Activated naive CD8-positive, alpha-beta T cell treated with anti-CD3 and anti-CD28 coated beads, Interleukin-2, amount 10 ng/mL, durations not matched to agents 7 days and 5 days (primary cell): ENCODE data around the gene CPNE4. TPM values are rescaled to one million over a fixed set of nuclear protein-coding genes. Genes with fewer than 3 reads are reported as not detected.

Experiments
- ATAC-seq: fragments of 150-1000 bp; cut with Tn5 transposase; one replicate; pipeline ENCODE4 v1.10.0; 2021; ENCODE audit warnings: low read depth, moderate library complexity
- POLR2A ChIA-PET: fragments of 350-600 bp; sonication (Branson Sonifier 250); formaldehyde crosslinking; loops from one replicate; lab custom pipeline; 2021; ENCODE audit warnings: antibody characterized with exemption; lab: Charles Lee
- DNase-seq: peaks from one replicate; pipeline ENCODE4 v3.0.0; 2021
- H3K27ac Mint-ChIP-seq: one replicate; pipeline ENCODE4 v1.8.0; 2022; ENCODE audit warnings: mild to moderate bottlenecking, mixed read lengths
- H3K27me3 Mint-ChIP-seq: one replicate; pipeline ENCODE4 v1.8.0; 2022; ENCODE audit warnings: mild to moderate bottlenecking, moderate library complexity, mixed read lengths
- H3K36me3 Mint-ChIP-seq: one replicate; pipeline ENCODE4 v1.8.0; 2021; ENCODE audit warnings: mild to moderate bottlenecking, mixed read lengths
- H3K4me1 Mint-ChIP-seq: one replicate; pipeline ENCODE4 v1.8.0; 2021; ENCODE audit warnings: mixed read lengths
- H3K4me3 Mint-ChIP-seq: one replicate; pipeline ENCODE4 v1.8.0; 2022; ENCODE audit warnings: mild to moderate bottlenecking, moderate library complexity, mixed read lengths
- H3K9me3 Mint-ChIP-seq: one replicate; pipeline ENCODE4 v1.8.0; 2021; ENCODE audit warnings: mixed read lengths
- total RNA-seq, 2 experiments: library from RNA; stranded (reverse); gene quantifications; one replicate each; pipeline ENCODE4 v1.2.3, GENCODE V29; 2021

Gene CPNE4
- total RNA-seq, 2 experiments from 2014 or later, result not detected

DNA sequence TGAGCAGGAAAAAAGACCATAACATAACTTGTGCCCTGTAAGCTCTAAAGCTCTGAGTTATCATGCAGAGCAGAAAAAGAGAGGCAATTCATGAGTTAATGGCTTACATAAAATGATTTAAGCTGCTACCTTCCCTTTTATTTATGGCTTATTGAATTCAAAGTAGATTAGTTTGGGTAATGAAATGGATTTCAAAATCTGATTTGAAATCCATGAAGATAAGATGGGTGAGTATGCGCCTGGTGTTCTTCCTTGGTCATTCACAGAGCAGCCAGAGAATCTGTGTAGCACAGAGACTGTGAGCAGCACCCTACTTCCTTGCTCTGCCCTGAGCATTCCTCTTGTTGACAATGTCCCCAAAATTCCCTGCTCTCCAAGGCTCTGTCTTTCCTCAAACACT is 495.8 kb downstream of the CPNE4 start:
- POLR2A ChIA-PET, result no interaction called here
- DNase-seq (no peak), ATAC-seq (no peak)
- Mint-ChIP-seq H3K36me3 (no peaks in the 10 kb centered on the region), H3K4me3 (no peak overlapping the region), H3K9me3 (no peaks in the 10 kb centered on the region), H3K27me3 (peaks cover 16% of the 10 kb centered on the region), H3K4me1 (no peaks in the 10 kb centered on the region), H3K27ac (no peak overlapping the region)

DNA sequence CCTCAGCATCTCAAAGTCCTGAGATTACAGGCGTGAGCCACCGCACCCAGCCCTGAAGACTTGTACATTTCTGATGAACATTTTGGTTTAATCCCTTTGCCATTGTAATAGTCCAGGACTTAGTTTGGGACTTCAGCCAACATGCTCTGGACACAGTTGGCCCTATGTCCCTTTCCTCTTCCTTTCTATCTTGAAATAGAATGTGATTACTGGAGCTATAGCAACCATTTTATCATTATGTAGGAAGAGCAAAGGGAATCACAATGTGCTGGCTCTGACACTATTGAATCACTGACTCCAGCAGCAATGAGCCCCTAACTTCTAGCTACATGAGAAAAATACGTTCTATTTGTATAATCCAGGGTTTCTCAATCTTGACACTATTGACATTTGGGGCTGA is 497.3 kb downstream of the CPNE4 start:
- Mint-ChIP-seq H3K27me3 (peaks cover 19% of the 10 kb centered on the region), H3K36me3 (no peaks in the 10 kb centered on the region), H3K4me1 (no peaks in the 10 kb centered on the region), H3K9me3 (no peaks in the 10 kb centered on the region), H3K4me3 (no peak overlapping the region), H3K27ac (no peak overlapping the region)
- DNase-seq (no peak), ATAC-seq (no peak)
- POLR2A ChIA-PET, result no interaction called here

DNA sequence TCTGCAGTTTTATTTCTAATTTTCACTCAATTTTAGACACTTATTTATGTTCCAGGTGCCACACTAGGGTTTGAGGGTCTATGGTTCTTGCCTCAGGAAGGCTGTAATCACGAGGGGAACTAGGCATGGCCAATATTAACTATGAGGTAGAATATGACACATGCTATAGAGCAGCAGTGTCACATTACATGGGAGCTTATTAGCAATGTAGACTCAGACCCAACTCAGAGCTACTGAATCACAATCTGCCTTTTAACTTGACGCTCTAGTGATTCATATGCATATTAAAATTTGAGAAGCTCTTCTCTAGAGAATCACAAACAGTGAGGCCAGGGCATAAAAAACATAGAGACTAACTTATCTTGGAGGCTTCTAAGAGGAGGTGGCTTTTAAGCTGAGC is 499.2 kb downstream of the CPNE4 start:
- POLR2A ChIA-PET, result no interaction called here

DNA sequence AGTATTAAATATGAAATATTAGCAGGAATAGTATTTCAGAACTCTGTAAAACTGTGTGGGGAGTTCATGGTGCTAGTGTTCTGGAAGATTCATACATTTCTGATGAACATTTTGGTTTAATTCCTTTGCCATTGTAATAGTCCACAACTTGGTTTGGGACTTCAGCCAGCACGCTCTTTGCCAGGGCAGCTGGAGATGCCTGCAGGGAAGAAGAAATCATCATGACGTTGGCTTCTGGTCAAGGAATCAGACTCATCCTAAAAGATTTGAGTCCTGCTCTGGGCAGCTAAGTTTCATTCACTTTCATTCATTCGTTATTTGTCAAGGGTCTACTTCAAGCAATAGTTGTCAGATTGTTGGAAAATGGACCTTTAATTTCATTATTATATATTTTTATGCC is 499.7 kb downstream of the CPNE4 start:
- H3K4me3 Mint-ChIP-seq, result no peak overlapping the region
- POLR2A ChIA-PET, result no interaction called here
- ATAC-seq (no peak), DNase-seq (no peak)
- H3K27ac Mint-ChIP-seq, result no peak overlapping the region
- H3K9me3 Mint-ChIP-seq, result no peaks in the 10 kb centered on the region
- no peaks in the 10 kb centered on the region for H3K36me3 Mint-ChIP-seq
- H3K4me1 Mint-ChIP-seq, result no peaks in the 10 kb centered on the region
- H3K27me3 Mint-ChIP-seq, result peaks cover 26% of the 10 kb centered on the region

More for the DNA sequence above, 499.2 kb downstream of the CPNE4 start:
- DNase-seq (no peak), ATAC-seq (no peak)
- no peak overlapping the region for H3K4me3 Mint-ChIP-seq
- no peaks in the 10 kb centered on the region for H3K4me1 Mint-ChIP-seq
- no peak overlapping the region for H3K27ac Mint-ChIP-seq
- no peaks in the 10 kb centered on the region for H3K9me3 Mint-ChIP-seq
- peaks cover 26% of the 10 kb centered on the region for H3K27me3 Mint-ChIP-seq
- no peaks in the 10 kb centered on the region for H3K36me3 Mint-ChIP-seq

DNA sequence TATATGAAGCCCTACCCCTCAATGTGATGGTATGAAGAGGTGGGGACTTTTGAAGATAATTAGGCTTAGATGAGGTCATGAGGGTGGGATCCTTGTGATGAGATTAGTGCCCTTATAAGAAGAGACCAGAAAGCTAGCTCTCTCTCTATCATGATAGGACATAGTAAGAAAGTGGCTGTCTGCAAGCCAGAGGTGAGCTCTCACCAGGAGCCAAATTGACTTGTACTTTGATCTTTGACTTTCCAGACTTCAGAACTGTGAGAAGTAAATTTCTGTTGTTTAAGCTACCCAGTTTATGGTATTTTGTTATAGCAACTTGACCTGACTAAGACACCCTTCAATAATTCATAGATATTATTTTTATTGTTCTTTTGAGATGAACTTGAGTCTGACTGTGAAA is 502.2 kb downstream of the CPNE4 start:
- ATAC-seq, result no peak
- H3K27ac Mint-ChIP-seq, result no peak overlapping the region
- peaks cover 35% of the 10 kb centered on the region for H3K27me3 Mint-ChIP-seq
- POLR2A ChIA-PET, result no interaction called here
- H3K4me3 Mint-ChIP-seq, result no peak overlapping the region
- H3K9me3 Mint-ChIP-seq, result no peaks in the 10 kb centered on the region
- no peak for DNase-seq
- H3K36me3 Mint-ChIP-seq, result no peaks in the 10 kb centered on the region
- H3K4me1 Mint-ChIP-seq, result no peaks in the 10 kb centered on the region

DNA sequence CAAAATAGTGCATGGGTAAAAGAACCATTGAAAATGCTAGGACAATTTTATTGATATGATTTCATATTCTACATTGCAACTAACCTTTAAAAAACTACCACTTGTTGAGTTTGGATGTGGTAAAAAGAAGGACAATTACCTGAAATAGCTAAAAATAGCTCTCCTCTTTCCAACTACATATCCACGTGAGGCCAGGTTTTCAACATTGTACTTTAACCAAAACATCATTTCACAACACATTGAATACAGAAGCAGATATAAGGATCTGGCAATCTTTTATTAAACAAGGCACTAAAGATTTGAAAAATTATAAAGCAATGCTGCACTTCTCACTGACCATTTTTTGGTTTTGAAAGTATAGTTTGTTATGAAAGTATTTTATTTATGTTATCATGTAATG is 504.0 kb downstream of the CPNE4 start:
- DNase-seq, result no peak
- no peaks in the 10 kb centered on the region for H3K4me1 Mint-ChIP-seq
- POLR2A ChIA-PET, result no interaction called here
- H3K4me3 Mint-ChIP-seq, result no peak overlapping the region
- peaks cover 45% of the 10 kb centered on the region for H3K27me3 Mint-ChIP-seq
- no peak for ATAC-seq
- H3K9me3 Mint-ChIP-seq, result no peaks in the 10 kb centered on the region
- no peaks in the 10 kb centered on the region for H3K36me3 Mint-ChIP-seq
- H3K27ac Mint-ChIP-seq, result no peak overlapping the region

DNA sequence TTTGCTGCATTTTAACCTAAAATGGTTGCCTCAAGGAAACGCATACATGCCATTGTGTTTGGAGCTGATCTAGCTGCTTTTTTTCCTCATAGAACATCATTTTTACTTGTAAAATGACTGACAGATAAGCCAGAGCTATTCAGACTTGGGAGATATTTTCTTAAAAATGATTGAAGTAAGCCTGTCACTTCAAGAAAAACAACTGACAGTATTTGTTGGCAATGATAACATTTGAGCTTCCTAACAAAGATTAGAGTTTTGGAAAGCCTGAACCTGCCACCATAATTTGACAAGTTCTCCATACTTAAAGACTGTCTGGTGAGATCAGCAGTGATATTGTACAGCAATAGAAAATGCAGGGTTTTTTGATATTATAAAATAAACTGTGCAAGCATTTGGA is 504.4 kb downstream of the CPNE4 start:
- Mint-ChIP-seq H3K4me3 (no peak overlapping the region), H3K9me3 (no peaks in the 10 kb centered on the region), H3K36me3 (no peaks in the 10 kb centered on the region), H3K27me3 (peaks cover 44% of the 10 kb centered on the region), H3K4me1 (no peaks in the 10 kb centered on the region), H3K27ac (no peak overlapping the region)
- POLR2A ChIA-PET, result no interaction called here
- ATAC-seq (no peak), DNase-seq (no peak)

DNA sequence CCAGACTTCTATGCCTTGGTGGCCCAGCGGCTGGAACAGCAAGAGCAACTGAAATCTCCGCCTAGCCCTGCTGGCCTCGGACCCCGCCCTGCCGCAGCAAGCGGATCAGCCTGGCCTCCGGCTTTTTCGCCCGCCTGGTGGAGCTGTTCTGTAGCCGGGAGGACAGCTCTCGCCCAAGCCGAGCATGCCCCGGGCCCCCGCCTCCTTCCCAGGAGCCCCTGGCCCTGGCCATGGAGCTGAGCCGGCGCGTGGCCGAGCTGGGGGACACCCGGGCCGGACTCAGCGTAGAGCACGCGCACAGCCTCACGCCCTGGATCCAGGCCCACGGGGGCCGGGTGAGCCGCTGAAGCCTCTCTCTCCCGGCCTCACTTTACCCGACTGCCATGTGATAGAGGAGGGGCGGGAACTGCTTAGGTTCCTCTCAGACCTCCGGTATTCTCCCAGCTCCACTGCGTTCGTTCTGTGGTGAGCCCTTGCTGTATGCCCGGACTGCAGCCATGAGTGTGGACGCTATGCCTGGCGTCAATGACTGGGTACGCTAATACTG is 507.9 kb downstream of the CPNE4 start:
- Mint-ChIP-seq H3K27me3 (peaks cover 39% of the 10 kb centered on the region), H3K4me1 (no peaks in the 10 kb centered on the region)

DNA sequence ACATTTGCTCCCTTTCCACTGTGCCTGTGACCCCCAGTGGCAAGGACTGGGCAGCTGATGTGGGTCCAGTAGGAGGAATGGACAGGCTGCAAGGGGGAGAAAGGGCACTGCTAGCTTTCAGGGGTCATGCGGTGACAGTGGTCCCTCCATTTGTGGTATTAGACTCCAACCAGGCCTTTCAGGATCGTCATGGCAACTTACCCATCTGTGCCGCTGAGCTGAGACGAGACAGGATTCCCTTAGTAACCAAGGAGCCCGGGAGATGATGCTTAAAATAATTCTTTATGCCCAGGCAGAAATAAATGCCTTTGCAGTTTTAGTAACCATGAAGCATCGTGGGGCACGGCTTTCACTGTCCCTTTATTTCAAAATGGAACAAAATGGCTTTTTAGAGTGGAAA is 516.1 kb downstream of the CPNE4 start:
- Mint-ChIP-seq H3K27ac (no peak overlapping the region), H3K4me3 (no peak overlapping the region), H3K27me3 (peaks cover 7% of the 10 kb centered on the region), H3K9me3 (no peaks in the 10 kb centered on the region), H3K36me3 (peaks cover 2% of the 10 kb centered on the region), H3K4me1 (no peaks in the 10 kb centered on the region)
- ATAC-seq, result no peak
- POLR2A ChIA-PET, result no interaction called here
- no peak for DNase-seq

More for the DNA sequence above, 507.9 kb downstream of the CPNE4 start:
- ATAC-seq (no peak), DNase-seq (peak; percentile 34)
- Mint-ChIP-seq H3K36me3 (no peaks in the 10 kb centered on the region), H3K4me3 (peak overlapping the region; percentile 25), H3K27ac (no peak overlapping the region), H3K9me3 (no peaks in the 10 kb centered on the region)
- POLR2A ChIA-PET, result no interaction called here

DNA sequence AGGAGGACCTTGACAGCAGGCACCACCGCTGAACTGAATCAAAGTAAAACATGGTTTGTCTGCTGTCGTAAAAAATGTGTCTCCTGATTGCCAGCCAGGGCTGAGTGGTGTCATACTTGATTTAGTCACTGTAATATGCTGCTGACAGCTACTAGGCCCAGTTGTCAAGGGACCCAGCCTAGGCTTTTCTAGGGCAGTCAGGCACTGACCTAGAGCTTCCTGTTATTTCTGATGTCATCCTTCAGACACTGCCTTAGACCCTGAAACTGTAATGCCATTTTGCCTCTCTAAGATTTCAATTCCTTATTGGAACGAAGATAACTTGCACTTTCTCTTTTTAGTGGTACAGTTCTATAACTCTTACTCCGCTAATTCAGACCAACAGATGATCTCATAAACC is 529.4 kb downstream of the CPNE4 start:
- Mint-ChIP-seq H3K36me3 (peaks cover 7% of the 10 kb centered on the region), H3K4me1 (peaks cover 20% of the 10 kb centered on the region), H3K4me3 (no peak overlapping the region), H3K27ac (no peak overlapping the region), H3K27me3 (no peaks in the 10 kb centered on the region), H3K9me3 (peaks cover 3% of the 10 kb centered on the region)
- POLR2A ChIA-PET, result no interaction called here
- DNase-seq, result no peak
- ATAC-seq, result no peak

DNA sequence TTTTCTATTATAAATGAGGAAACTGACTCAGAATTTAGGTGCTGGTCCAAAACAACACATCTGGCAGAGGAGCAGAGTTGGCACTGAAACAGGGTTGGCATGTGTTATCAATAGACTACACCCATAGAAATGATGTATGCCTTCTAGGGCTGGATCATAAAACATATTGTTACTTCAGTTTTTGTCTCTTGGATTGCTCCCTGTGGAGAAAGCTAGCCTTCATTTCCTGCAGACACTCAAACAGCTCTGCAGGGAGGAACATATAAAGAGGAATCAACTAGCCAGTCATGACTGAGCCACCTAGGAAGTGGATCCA is 531.5 kb downstream of the CPNE4 start:
- Mint-ChIP-seq H3K4me1 (peaks cover 30% of the 10 kb centered on the region), H3K9me3 (peaks cover 3% of the 10 kb centered on the region), H3K36me3 (peaks cover 18% of the 10 kb centered on the region), H3K27me3 (no peaks in the 10 kb centered on the region), H3K4me3 (peak overlapping the region; percentile 98), H3K27ac (peak overlapping the region; percentile 88)
- POLR2A ChIA-PET, result interaction anchor here (1.0 kb wide), 2 partner anchors 122 to 477 kb away, joined by 3 to 7 read pairs; partner anchors contain the start of genes ASTE1 and NUDT16
- DNase-seq (no peak), ATAC-seq (peak; percentile 13)

DNA sequence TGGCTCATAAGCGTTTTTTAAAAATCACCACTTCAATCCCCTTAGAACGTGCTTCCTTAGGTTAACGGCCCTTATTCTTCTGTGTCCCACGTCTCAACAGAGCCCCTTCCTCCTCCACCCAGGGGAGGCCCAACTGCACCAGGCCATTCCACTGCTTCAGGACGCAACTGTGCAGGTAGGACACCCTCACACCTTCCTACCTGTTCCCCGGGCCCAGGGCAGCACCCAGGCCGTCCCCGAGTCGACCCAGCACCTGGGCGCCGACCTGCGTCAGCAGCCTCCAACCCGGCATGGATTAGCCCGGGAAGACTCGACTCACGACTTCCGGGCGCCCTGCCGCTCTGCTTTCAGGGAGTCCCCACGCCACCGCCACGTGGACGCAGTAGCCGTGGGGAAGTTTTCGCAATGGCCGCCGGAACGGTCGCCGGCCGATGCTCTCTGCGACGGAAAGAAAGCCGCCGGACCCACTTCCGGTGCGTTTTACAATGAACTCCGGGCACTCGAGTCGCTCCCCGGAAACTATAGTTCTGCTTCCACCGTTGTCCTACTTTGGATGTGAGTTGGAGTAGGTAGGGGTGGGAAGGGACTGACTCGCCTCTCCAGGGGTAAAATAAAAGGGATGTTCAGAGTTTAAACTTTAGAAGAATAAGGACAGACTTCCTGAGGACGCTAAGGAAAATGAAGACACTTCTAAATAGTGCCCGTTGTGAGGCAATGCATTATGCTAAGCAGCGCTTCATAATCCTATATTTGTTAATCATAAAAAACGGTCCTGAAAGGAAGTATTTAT is 532.1 kb downstream of the CPNE4 start, which contains the start of gene MRPL3:
Gene MRPL3, minus strand, starts transcription at position 442 of the 790 bp plus-strand sequence. Its CDS starts 150 bp downstream, at position 292.
- Mint-ChIP-seq H3K4me3 (peak within 1 kb of the TSS; percentile 98), H3K4me1 (peaks cover 30% of the 10 kb centered on the region), H3K27me3 (no peaks in the 10 kb centered on the region), H3K36me3 (peaks cover 23% of the 10 kb centered on the region), H3K27ac (peak within 1 kb of the TSS; percentile 88), H3K9me3 (peaks cover 3% of the 10 kb centered on the region)
- POLR2A ChIA-PET, result interaction anchor here (1.0 to 2.4 kb wide), 2 partner anchors 476 to 477 kb away, joined by 3 to 6 read pairs; partner anchors contain the start of genes ASTE1 and NEK11
- DNase-seq (peak; percentile 83), ATAC-seq (peak; percentile 91)

DNA sequence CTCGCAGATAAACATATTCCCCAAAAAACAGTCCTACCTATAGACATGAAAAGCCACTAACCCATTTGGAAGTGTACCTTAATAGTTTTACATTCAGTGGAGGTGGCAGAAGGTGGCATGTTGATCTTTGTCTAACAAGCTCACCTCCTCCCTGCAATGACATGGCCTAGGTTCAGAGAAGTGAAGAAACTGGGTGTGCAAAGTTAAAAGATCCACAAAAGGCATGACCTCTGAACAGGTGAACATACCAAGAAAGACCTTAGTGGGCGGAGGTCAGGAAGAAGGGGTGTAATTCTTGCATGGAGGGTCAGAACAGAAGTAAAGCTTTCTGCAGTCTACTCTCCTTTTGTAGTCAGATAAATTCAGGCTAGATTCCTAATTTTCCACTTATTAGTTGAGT is 532.9 kb downstream of the CPNE4 start:
- H3K4me1 Mint-ChIP-seq, result peaks cover 30% of the 10 kb centered on the region

DNA sequence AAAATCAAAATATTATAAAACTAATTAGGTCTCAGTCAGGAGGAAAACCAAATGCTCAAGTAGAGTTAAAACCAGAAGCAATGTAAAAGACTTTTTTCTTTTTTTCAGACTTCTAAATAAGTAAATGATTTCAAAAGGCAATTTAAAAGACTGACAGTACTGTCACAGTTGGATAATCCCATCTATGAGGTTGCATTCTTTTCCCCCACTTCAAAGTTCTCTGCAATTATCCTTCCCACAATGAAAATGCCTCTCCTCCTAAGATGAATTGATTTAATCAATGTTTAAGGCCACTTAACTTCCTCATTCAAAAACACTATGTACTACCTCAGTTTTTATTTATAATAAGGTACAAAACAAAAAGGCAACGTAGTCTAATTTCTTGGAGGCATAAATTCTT is 540.1 kb downstream of the CPNE4 start:
- H3K4me1 Mint-ChIP-seq, result peaks cover 12% of the 10 kb centered on the region
- no peak overlapping the region for H3K4me3 Mint-ChIP-seq
- H3K27me3 Mint-ChIP-seq, result no peaks in the 10 kb centered on the region
- POLR2A ChIA-PET, result no interaction called here
- DNase-seq, result no peak
- ATAC-seq, result no peak
- no peak overlapping the region for H3K27ac Mint-ChIP-seq
- H3K9me3 Mint-ChIP-seq, result no peaks in the 10 kb centered on the region
- peaks cover 32% of the 10 kb centered on the region for H3K36me3 Mint-ChIP-seq

More for the DNA sequence above, 532.9 kb downstream of the CPNE4 start:
- Mint-ChIP-seq H3K36me3 (peaks cover 26% of the 10 kb centered on the region), H3K9me3 (peaks cover 3% of the 10 kb centered on the region), H3K27me3 (no peaks in the 10 kb centered on the region), H3K4me3 (peak overlapping the region; percentile 98), H3K27ac (peak overlapping the region; percentile 88)
- DNase-seq (no peak), ATAC-seq (no peak)
- POLR2A ChIA-PET, result interaction anchor here (2.4 kb wide), 1 partner anchor 476 kb away, joined by 6 read pairs; the partner anchor contains the start of genes ASTE1 and NEK11
